A673 (cell line): ENCODE measurements around the gene SGMS1. TPM values are rescaled to one million over a fixed set of nuclear protein-coding genes. Genes with fewer than 3 reads are reported as not detected.

Experiments used
- BruUV-seq: library from RNA; stranded (reverse); fragments of 400-500 nt; replicated peaks from 2 replicates; lab custom pipeline; 2021; lab: Mats Ljungman, UMichigan
- CTCF ChIA-PET: fragments of 300-600 bp; sonication (Branson Sonifier 250); formaldehyde crosslinking; loops from one replicate; lab custom pipeline; 2022; ENCODE audit warnings: antibody characterized with exemption; lab: Charles Lee
- POLR2A ChIA-PET: fragments of 300-600 bp; sonication (Branson Sonifier 250); formaldehyde crosslinking; loops from one replicate; lab custom pipeline; 2022; ENCODE audit warnings: antibody characterized with exemption; ENCODE audit not compliant: low non-redundant PET; lab: Charles Lee
- DNase-seq: peaks from one replicate; pipeline ENCODE4 v3.0.0-alpha.2; 2015; ENCODE audit warnings: low spot score
- H3K27ac ChIP-seq: fragments of 200-600 bp; sonication (generic); 2 replicates; pipeline ENCODE4 v1.5.1; 2016; ENCODE audit warnings: mixed run types, low read depth, mild to moderate bottlenecking, mixed read lengths, antibody characterized with exemption, low read length; ENCODE audit not compliant: poor library complexity, severe bottlenecking
- H3K27me3 ChIP-seq: fragments of 200-600 bp; sonication (generic); replicated peaks from 2 replicates; pipeline ENCODE4 v1.6.1; 2017; ENCODE audit warnings: mixed run types, low read depth, mild to moderate bottlenecking, mixed read lengths, antibody characterized with exemption, low read length; ENCODE audit not compliant: insufficient read depth, poor library complexity
- H3K36me3 ChIP-seq: fragments of 200-600 bp; sonication (generic); 2 replicates; pipeline ENCODE4 v1.6.1; 2016; ENCODE audit warnings: mixed run types, mild to moderate bottlenecking, mixed read lengths, antibody characterized with exemption, low read length; ENCODE audit not compliant: insufficient read depth, poor library complexity, severe bottlenecking
- H3K4me1 ChIP-seq: fragments of 200-600 bp; sonication (generic); 2 replicates; pipeline ENCODE4 v1.6.1; 2017; ENCODE audit warnings: mixed run types, mild to moderate bottlenecking, mixed read lengths, antibody characterized with exemption, low read length; ENCODE audit not compliant: insufficient read depth, poor library complexity, severe bottlenecking
- H3K4me3 ChIP-seq: fragments of 200-600 bp; sonication (generic); 2 replicates; pipeline ENCODE4 v1.5.1; 2016; ENCODE audit warnings: low read depth, mixed run types, mild to moderate bottlenecking, mixed read lengths, low read length; ENCODE audit not compliant: poor library complexity, severe bottlenecking
- H3K9me3 ChIP-seq: fragments of 200-600 bp; sonication (generic); 2 replicates; pipeline ENCODE4 v1.6.1; 2016; ENCODE audit warnings: mixed run types, low read depth, mild to moderate bottlenecking, mixed read lengths, antibody characterized with exemption, low read length; ENCODE audit not compliant: poor library complexity, severe bottlenecking
- EZH2 ChIP-seq: fragments of 200-600 bp; sonication (generic); IDR thresholded peaks from 2 replicates; pipeline ENCODE4 v1.6.1; 2017; ENCODE audit warnings: borderline replicate concordance, low read depth, mild to moderate bottlenecking, mixed read lengths, antibody characterized with exemption, low read length; ENCODE audit not compliant: poor library complexity, severe bottlenecking
- intact Hi-C: fragments of 100-400 bp; cut with micrococcal nuclease; formaldehyde crosslinking; loops from one replicate; pipeline ENCODE4 v1.10.0; 2022; ENCODE audit not compliant: unreplicated experiment
- total RNA-seq: library from RNA; stranded (reverse); gene quantifications from 2 replicates; pipeline ENCODE4 v1.2.3, GENCODE V29; 2021
- TF ChIP-seq, protein P1 (sequence below): fragments of 300-800, 200-600 bp; sonication (generic); conservative IDR thresholded peaks from 2 replicates; pipeline ENCODE4 v1.5.1; 2017; ENCODE audit warnings: low read depth, mild to moderate bottlenecking, antibody characterized with exemption, low read length, moderate library complexity, mixed read lengths

SGMS1 gene
- total RNA-seq, 1 experiment from 2014 or later = 13.0 TPM

DNA sequence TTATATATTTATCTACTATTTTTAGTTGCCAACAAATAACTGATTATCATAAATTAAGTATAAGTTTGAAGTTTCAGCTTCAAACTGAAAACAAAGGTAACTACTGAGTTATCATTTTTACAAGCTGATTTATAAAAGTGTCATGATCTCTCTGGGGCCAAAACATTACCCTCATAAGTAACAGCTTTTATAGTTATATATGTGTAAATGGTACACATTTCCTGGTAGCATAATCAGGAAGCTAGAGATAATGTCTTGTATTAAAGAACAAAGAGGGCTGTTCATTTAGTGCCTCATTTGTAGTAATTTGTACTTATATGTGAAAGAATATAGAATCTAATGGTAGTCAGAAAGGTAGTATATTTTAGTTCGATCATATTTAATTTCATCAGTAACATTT lies 162.6 kb downstream of the SGMS1 start:
- intact Hi-C loops = no loop called here
- no peak for DNase-seq
- ChIA-PET CTCF (no interaction called here), POLR2A (no interaction called here)
- no peak for TF ChIP-seq EZH2
- TF ChIP-seq, protein P1, sequence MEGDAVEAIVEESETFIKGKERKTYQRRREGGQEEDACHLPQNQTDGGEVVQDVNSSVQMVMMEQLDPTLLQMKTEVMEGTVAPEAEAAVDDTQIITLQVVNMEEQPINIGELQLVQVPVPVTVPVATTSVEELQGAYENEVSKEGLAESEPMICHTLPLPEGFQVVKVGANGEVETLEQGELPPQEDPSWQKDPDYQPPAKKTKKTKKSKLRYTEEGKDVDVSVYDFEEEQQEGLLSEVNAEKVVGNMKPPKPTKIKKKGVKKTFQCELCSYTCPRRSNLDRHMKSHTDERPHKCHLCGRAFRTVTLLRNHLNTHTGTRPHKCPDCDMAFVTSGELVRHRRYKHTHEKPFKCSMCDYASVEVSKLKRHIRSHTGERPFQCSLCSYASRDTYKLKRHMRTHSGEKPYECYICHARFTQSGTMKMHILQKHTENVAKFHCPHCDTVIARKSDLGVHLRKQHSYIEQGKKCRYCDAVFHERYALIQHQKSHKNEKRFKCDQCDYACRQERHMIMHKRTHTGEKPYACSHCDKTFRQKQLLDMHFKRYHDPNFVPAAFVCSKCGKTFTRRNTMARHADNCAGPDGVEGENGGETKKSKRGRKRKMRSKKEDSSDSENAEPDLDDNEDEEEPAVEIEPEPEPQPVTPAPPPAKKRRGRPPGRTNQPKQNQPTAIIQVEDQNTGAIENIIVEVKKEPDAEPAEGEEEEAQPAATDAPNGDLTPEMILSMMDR = no peak
- H3K27ac ChIP-seq = no peak overlapping the region
- H3K36me3 ChIP-seq = no peaks in the 10 kb centered on the region
- no peak overlapping the region for H3K4me3 ChIP-seq
- no peaks in the 10 kb centered on the region for H3K4me1 ChIP-seq
- no TSS peak for BruUV-seq
- H3K9me3 ChIP-seq = no peaks in the 10 kb centered on the region
- H3K27me3 ChIP-seq = no peaks in the 10 kb centered on the region

- intact Hi-C loops = no loop called here
- ChIA-PET CTCF (no interaction called here), POLR2A (no interaction called here)
- no peak overlapping the region for H3K4me3 ChIP-seq
- BruUV-seq = no TSS peak
- no peaks in the 10 kb centered on the region for H3K4me1 ChIP-seq
- TF ChIP-seq, protein P1 = no peak
- TF ChIP-seq EZH2 = no peak
- DNase-seq = no peak
- H3K9me3 ChIP-seq = no peaks in the 10 kb centered on the region
- no peak overlapping the region for H3K27ac ChIP-seq
- no peaks in the 10 kb centered on the region for H3K36me3 ChIP-seq
- no peaks in the 10 kb centered on the region for H3K27me3 ChIP-seq
Observed at GRCh38 chr10:50456719-50457118, 167.0 kb downstream of the SGMS1 start.

GRCh38 chr10:50453940-50454339 lies 169.8 kb downstream of the SGMS1 start:
- no peaks in the 10 kb centered on the region for H3K4me1 ChIP-seq
- no peaks in the 10 kb centered on the region for H3K9me3 ChIP-seq
- intact Hi-C loops = no loop called here
- H3K27me3 ChIP-seq = no peaks in the 10 kb centered on the region
- H3K4me3 ChIP-seq = no peak overlapping the region
- TF ChIP-seq EZH2 = no peak
- TF ChIP-seq, protein P1 = no peak
- H3K36me3 ChIP-seq = no peaks in the 10 kb centered on the region
- no TSS peak for BruUV-seq
- H3K27ac ChIP-seq = no peak overlapping the region
- DNase-seq = no peak
- CTCF ChIA-PET = no interaction called here
- POLR2A ChIA-PET = no interaction called here
